IMR-90 (cell line): ENCODE measurements around the gene PLAC9. TPM values are rescaled to one million over a fixed set of nuclear protein-coding genes. Genes with fewer than 3 reads are reported as not detected.

Experiments
- ATAC-seq: fragments of 200-7000 bp; cut with Tn5 transposase; 2 replicates; pipeline ENCODE4 v1.9.1; 2020; ENCODE audit warnings: low read depth, mild to moderate bottlenecking, moderate library complexity
- BruUV-seq: library from RNA; stranded (reverse); fragments of 400-500 nt; replicated peaks from 2 replicates; lab custom pipeline; 2021; lab: Mats Ljungman, UMichigan
- CTCF ChIA-PET: fragments of 300-600 bp; formaldehyde crosslinking; extraction: SDS; loops from one replicate; lab custom pipeline; 2021; ENCODE audit warnings: antibody characterized with exemption; lab: Yijun Ruan, JAX
- POLR2A ChIA-PET: fragments of 300-600 bp; sonication (Branson Sonifier 250); formaldehyde crosslinking; loops from one replicate; lab custom pipeline; 2022; ENCODE audit warnings: antibody characterized with exemption; ENCODE audit not compliant: unreplicated experiment; lab: Charles Lee
- DNase-seq: peaks from one replicate; pipeline ENCODE4 v3.0.0; 2013
- H2AFZ ChIP-seq: replicated peaks from 2 replicates; pipeline ENCODE3; 2013; ENCODE audit warnings: low read length, mild to moderate bottlenecking; ENCODE audit not compliant: poor library complexity
- H2AK5ac ChIP-seq: 2 replicates; pipeline ENCODE4 v1.6.1; 2013; ENCODE audit warnings: low read depth, low read length, inconsistent platforms
- H2AK9ac ChIP-seq: replicated peaks from 2 replicates; pipeline ENCODE3; 2013; ENCODE audit warnings: mild to moderate bottlenecking, low read depth, low read length, moderate library complexity; ENCODE audit not compliant: poor library complexity
- H2BK120ac ChIP-seq: 2 replicates; pipeline ENCODE4 v1.6.1; 2013; ENCODE audit warnings: low read depth, low read length, inconsistent platforms
- H2BK15ac ChIP-seq: 3 replicates; pipeline ENCODE4 v1.6.1; 2013; ENCODE audit warnings: low read depth, low read length, inconsistent platforms
- H2BK20ac ChIP-seq: 2 replicates; pipeline ENCODE4 v1.6.1; 2013; ENCODE audit warnings: low read depth, mild to moderate bottlenecking, inconsistent platforms, low read length, moderate library complexity
- H2BK5ac ChIP-seq: 2 replicates; pipeline ENCODE4 v1.6.1; 2013; ENCODE audit warnings: mild to moderate bottlenecking, low read depth, low read length, inconsistent platforms; ENCODE audit not compliant: poor library complexity, severe bottlenecking
- H3K14ac ChIP-seq: replicated peaks from 2 replicates; pipeline ENCODE4 v1.6.1; 2013; ENCODE audit warnings: low read depth, low read length, inconsistent platforms
- H3K18ac ChIP-seq: 2 replicates; pipeline ENCODE4 v1.6.1; 2013; ENCODE audit warnings: low read depth, low read length, control low read depth
- H3K23ac ChIP-seq: 2 replicates; pipeline ENCODE4 v1.6.1; 2013; ENCODE audit warnings: low read depth, low read length, inconsistent platforms
- H3K27ac ChIP-seq: 2 replicates; pipeline ENCODE4 v1.5.1; 2013; ENCODE audit warnings: mild to moderate bottlenecking, control low read depth, low read length; ENCODE audit not compliant: insufficient read depth
- H3K27me3 ChIP-seq: 2 replicates; pipeline ENCODE4 v1.6.1; 2013; ENCODE audit warnings: low read length; ENCODE audit not compliant: control insufficient read depth, insufficient read depth
- H3K36me3 ChIP-seq: 2 replicates; pipeline ENCODE4 v1.6.1; 2013; ENCODE audit warnings: low read length, mixed read lengths; ENCODE audit not compliant: control insufficient read depth, insufficient read depth
- H3K4ac ChIP-seq: 2 replicates; pipeline ENCODE4 v1.6.1; 2013; ENCODE audit warnings: low read depth, low read length, inconsistent platforms
- H3K4me1 ChIP-seq: 2 replicates; pipeline ENCODE4 v1.6.1; 2013; ENCODE audit warnings: low read length, mixed read lengths; ENCODE audit not compliant: control insufficient read depth, insufficient read depth
- H3K4me2 ChIP-seq: 2 replicates; pipeline ENCODE4 v1.6.1; 2013; ENCODE audit warnings: low read depth, mild to moderate bottlenecking, control low read depth, low read length, moderate library complexity
- H3K4me3 ChIP-seq: 2 replicates; pipeline ENCODE4 v1.5.1; 2013; ENCODE audit warnings: low read depth, mild to moderate bottlenecking, control low read depth, low read length, moderate library complexity; ENCODE audit not compliant: insufficient read depth
- H3K56ac ChIP-seq: 2 replicates; pipeline ENCODE4 v1.6.1; 2013; ENCODE audit warnings: low read length, inconsistent platforms; ENCODE audit not compliant: insufficient read depth; ENCODE audit errors: extremely low read depth
- H3K79me1 ChIP-seq, 2 experiments: 2 replicates each; pipeline ENCODE4 v1.6.1; 2013; ENCODE audit warnings: low read length in 2 of 2, inconsistent platforms in 1 of 2, low read depth in 1 of 2
- H3K9ac ChIP-seq: 2 replicates; pipeline ENCODE4 v1.6.1; 2013; ENCODE audit warnings: low read depth, low read length, control low read depth
- H3K9me1 ChIP-seq: 2 replicates; pipeline ENCODE4 v1.6.1; 2013; ENCODE audit warnings: low read length, inconsistent platforms; ENCODE audit not compliant: insufficient read depth
- H3K9me3 ChIP-seq: 2 replicates; pipeline ENCODE4 v1.6.1; 2013; ENCODE audit warnings: low read length; ENCODE audit not compliant: control insufficient read depth, insufficient read depth
- H4K20me1 ChIP-seq: 2 replicates; pipeline ENCODE4 v1.6.1; 2013; ENCODE audit warnings: low read length, inconsistent platforms; ENCODE audit not compliant: insufficient read depth
- H4K5ac ChIP-seq: 2 replicates; pipeline ENCODE4 v1.6.1; 2013; ENCODE audit warnings: mild to moderate bottlenecking, low read depth, low read length, control low read depth
- H4K8ac ChIP-seq, 2 experiments: 2 replicates each; pipeline ENCODE4 v1.6.1; 2013; ENCODE audit warnings: low read depth in 2 of 2, low read length in 2 of 2, control low read depth in 1 of 2, inconsistent platforms in 1 of 2
- H4K91ac ChIP-seq: 2 replicates; pipeline ENCODE4 v1.6.1; 2013; ENCODE audit warnings: low read depth, low read length, inconsistent platforms; ENCODE audit not compliant: insufficient read depth
- CEBPB ChIP-seq: IDR thresholded peaks from 2 replicates; pipeline ENCODE4 v1.6.1; 2012; ENCODE audit warnings: low read depth, low read length, improper control_type of control experiment
- MAZ ChIP-seq: IDR thresholded peaks from 2 replicates; pipeline ENCODE4 v1.6.1; 2012; ENCODE audit warnings: low read depth, mild to moderate bottlenecking, low read length, improper control_type of control experiment, moderate library complexity, borderline replicate concordance
- RCOR1 ChIP-seq: IDR thresholded peaks from 2 replicates; pipeline ENCODE4 v1.6.1; 2012; ENCODE audit warnings: mild to moderate bottlenecking, low read length, improper control_type of control experiment; ENCODE audit not compliant: insufficient replicate concordance
- WGBS, 2 experiments: methylation state at CpG; one replicate each; pipeline versions ENCODE4 v1.1.5 to v1.1.7; 2013; ENCODE audit warnings: missing lambda C conversion rate in 2 of 2; ENCODE audit not compliant: insufficient read length in 1 of 2; ENCODE audit errors: extremely low coverage in 2 of 2; 5-methylcytosine and 5-hydroxymethylcytosine counted together
- dilution Hi-C: fragments of 300-500 bp; cut with HindIII; formaldehyde crosslinking; loops from one replicate; pipeline ENCODE4 v1.14.3; 2018; ENCODE audit warnings: low sequenced_read_pairs; ENCODE audit not compliant: unreplicated experiment
- in situ Hi-C: fragments of 300-500 bp; cut with MboI; formaldehyde crosslinking; loops from 3 replicates; pipeline ENCODE4 v1.14.3; 2019; ENCODE audit warnings: low sequenced_read_pairs, inconsistent platforms, mixed read lengths
- intact Hi-C: fragments of 100-400 bp; cut with micrococcal nuclease; formaldehyde crosslinking; loops from 2 replicates; pipeline ENCODE4 v1.10.0; 2022
- polyA plus RNA-seq, 3 experiments: library from polyadenylated mRNA; depleted of rRNA; stranded (reverse); fragments of >200 nt; gene quantifications; 2 replicates each; pipeline ENCODE4 v1.2.3, GENCODE V29; 2012; ENCODE audit warnings: low replicate concordance in 1 of 3
- total RNA-seq: library from RNA; depleted of rRNA; stranded (reverse); fragments of >200 nt; gene quantifications from 2 replicates; pipeline ENCODE4 v1.2.3, GENCODE V29; 2012

Gene PLAC9
- total and polyA plus RNA-seq, 2 of the 4 experiments (the other 2 are of a cell fraction), result 1.6 to 12.2 TPM

GRCh38 chr10:80185578-80186299, 53.2 kb downstream of the PLAC9 start:
- no peak overlapping the region for H2BK15ac ChIP-seq
- no peak overlapping the region for H3K4me3 ChIP-seq
- H4K20me1 ChIP-seq, result peaks cover 89% of the 10 kb centered on the region
- peaks cover 54% of the 10 kb centered on the region for H3K9me1 ChIP-seq
- no peak overlapping the region for H3K23ac ChIP-seq
- H4K8ac ChIP-seq, result no peak overlapping the region
- no peak overlapping the region for H2BK5ac ChIP-seq
- no peak overlapping the region for H2AFZ ChIP-seq
- dilution Hi-C loops (no loop called here), in situ Hi-C loops (no loop called here), intact Hi-C loops (no loop called here)
- H2AK9ac ChIP-seq, result no peak overlapping the region
- no peak overlapping the region for H3K56ac ChIP-seq
- no peak overlapping the region for H4K91ac ChIP-seq
- H3K4ac ChIP-seq, result no peak overlapping the region
- H3K27ac ChIP-seq, result no peak overlapping the region
- H3K9ac ChIP-seq, result no peak overlapping the region
- CTCF ChIA-PET, result no interaction called here
- POLR2A ChIA-PET, result no interaction called here
- no peaks in the 10 kb centered on the region for H3K27me3 ChIP-seq
- H3K4me2 ChIP-seq, result no peak overlapping the region
- H3K18ac ChIP-seq, result no peak overlapping the region
- peaks cover 33 to 91% of the 10 kb centered on the region in 2 experiments for H3K79me1 ChIP-seq
- H2AK5ac ChIP-seq, result no peak overlapping the region
- TF ChIP-seq CEBPB (0 out of 2 replicates have a peak, but pooled peaks have one; percentile 21), RCOR1 (peak; percentile 15), MAZ (no peak)
- no peaks in the 10 kb centered on the region for H3K9me3 ChIP-seq
- WGBS, 2 experiments, result no CpG with 5 or more reads among the region's 5 CpGs
- 0 out of 2 replicates have a peak overlapping the region, but pooled peaks have one; percentile 48 for H3K14ac ChIP-seq
- H2BK120ac ChIP-seq, result no peak overlapping the region
- H3K36me3 ChIP-seq, result no peaks in the 10 kb centered on the region
- no peak overlapping the region for H4K5ac ChIP-seq
- no TSS peak for BruUV-seq
- no peak overlapping the region for H2BK20ac ChIP-seq
- peaks cover 20% of the 10 kb centered on the region for H3K4me1 ChIP-seq
- no peak for DNase-seq
- ATAC-seq, result no peak
